Measurements from ENCODE around the gene DOCK2.

DOCK2 gene

DNA sequence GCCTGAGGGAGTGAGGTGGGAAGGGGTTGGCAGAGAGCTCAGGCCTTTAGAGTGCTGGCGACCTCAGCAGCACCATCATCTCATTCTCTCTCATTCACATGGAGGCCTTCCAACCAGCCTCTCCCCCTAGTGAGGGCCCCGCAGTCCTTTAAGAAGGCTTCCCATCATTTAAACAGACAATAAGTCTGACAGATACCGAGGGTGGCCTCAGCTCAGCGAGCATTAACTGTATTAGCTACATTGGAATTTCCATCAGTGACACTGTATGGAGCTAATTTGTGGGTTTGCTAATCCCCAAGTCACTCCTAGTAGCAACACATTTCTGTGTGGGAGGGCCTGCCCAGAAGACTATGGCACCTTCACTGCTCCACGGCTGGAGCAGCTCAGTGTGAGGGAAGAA is 267.4 kb downstream of the DOCK2 start:
- Histone ChIP-seq H3K9me3 (ENCODE audit: insufficient read depth, low read depth, low read length) (no peaks in the 10 kb centered on the region), H3K4me3 (ENCODE audit: low read length, poor library complexity, severe bottlenecking) (no peak overlapping the region), H3K79me2 (ENCODE audit: insufficient read depth, low read length) (no peaks in the 10 kb centered on the region), H3K4me1 (ENCODE audit: insufficient read depth, low read length, poor library complexity, severe bottlenecking) (peaks cover 12% of the 10 kb centered on the region), H3F3A (ENCODE audit: low read depth) (no peaks in the 10 kb centered on the region), H3K9ac (ENCODE audit: low read depth, low read length, poor library complexity, severe bottlenecking) (no peak overlapping the region), H3K4me2 (ENCODE audit: low read depth, low read length, poor library complexity, severe bottlenecking) (no peak overlapping the region), H3K9me2 (replicated peaks; ENCODE audit: low read depth, low read length) (no peaks in the 10 kb centered on the region), H2AFZ (ENCODE audit: low read length) (no peak overlapping the region), H3K36me3 (ENCODE audit: insufficient read depth, low read length) (no peaks in the 10 kb centered on the region), H3K27me3 (ENCODE audit: insufficient read depth, low read length, poor library complexity, severe bottlenecking) (no peaks in the 10 kb centered on the region), H4K20me1 (ENCODE audit: insufficient read depth, low read length, poor library complexity, severe bottlenecking) (no peaks in the 10 kb centered on the region)
- no peak for TF ChIP-seq CTCF (conservative IDR thresholded peaks at IDR 0.05; ENCODE audit: low read length)
- no peak for TF ChIP-seq EZH2phosphoT487 (IDR thresholded peaks at IDR 0.05; ENCODE audit: borderline replicate concordance)

- Histone ChIP-seq H3K9me2 (replicated peaks; ENCODE audit: low read depth, low read length) (no peaks in the 10 kb centered on the region), H3K4me3 (ENCODE audit: low read length, poor library complexity, severe bottlenecking) (no peak overlapping the region), H3K27me3 (ENCODE audit: insufficient read depth, low read length, poor library complexity, severe bottlenecking) (no peaks in the 10 kb centered on the region), H3K4me2 (ENCODE audit: low read depth, low read length, poor library complexity, severe bottlenecking) (no peak overlapping the region), H2AFZ (ENCODE audit: low read length) (no peak overlapping the region), H3K4me1 (ENCODE audit: insufficient read depth, low read length, poor library complexity, severe bottlenecking) (peaks cover 12% of the 10 kb centered on the region), H3K9ac (ENCODE audit: low read depth, low read length, poor library complexity, severe bottlenecking) (no peak overlapping the region), H3F3A (ENCODE audit: low read depth) (no peaks in the 10 kb centered on the region), H4K20me1 (ENCODE audit: insufficient read depth, low read length, poor library complexity, severe bottlenecking) (no peaks in the 10 kb centered on the region), H3K79me2 (ENCODE audit: insufficient read depth, low read length) (no peaks in the 10 kb centered on the region), H3K36me3 (ENCODE audit: insufficient read depth, low read length) (no peaks in the 10 kb centered on the region), H3K9me3 (ENCODE audit: insufficient read depth, low read depth, low read length) (no peaks in the 10 kb centered on the region)
- TF ChIP-seq CTCF (conservative IDR thresholded peaks at IDR 0.05; ENCODE audit: low read length) (no peak), EZH2phosphoT487 (IDR thresholded peaks at IDR 0.05; ENCODE audit: borderline replicate concordance) (no peak)
Observed at GRCh38 chr5:169905017-169905416, 267.9 kb downstream of the DOCK2 start.

DNA sequence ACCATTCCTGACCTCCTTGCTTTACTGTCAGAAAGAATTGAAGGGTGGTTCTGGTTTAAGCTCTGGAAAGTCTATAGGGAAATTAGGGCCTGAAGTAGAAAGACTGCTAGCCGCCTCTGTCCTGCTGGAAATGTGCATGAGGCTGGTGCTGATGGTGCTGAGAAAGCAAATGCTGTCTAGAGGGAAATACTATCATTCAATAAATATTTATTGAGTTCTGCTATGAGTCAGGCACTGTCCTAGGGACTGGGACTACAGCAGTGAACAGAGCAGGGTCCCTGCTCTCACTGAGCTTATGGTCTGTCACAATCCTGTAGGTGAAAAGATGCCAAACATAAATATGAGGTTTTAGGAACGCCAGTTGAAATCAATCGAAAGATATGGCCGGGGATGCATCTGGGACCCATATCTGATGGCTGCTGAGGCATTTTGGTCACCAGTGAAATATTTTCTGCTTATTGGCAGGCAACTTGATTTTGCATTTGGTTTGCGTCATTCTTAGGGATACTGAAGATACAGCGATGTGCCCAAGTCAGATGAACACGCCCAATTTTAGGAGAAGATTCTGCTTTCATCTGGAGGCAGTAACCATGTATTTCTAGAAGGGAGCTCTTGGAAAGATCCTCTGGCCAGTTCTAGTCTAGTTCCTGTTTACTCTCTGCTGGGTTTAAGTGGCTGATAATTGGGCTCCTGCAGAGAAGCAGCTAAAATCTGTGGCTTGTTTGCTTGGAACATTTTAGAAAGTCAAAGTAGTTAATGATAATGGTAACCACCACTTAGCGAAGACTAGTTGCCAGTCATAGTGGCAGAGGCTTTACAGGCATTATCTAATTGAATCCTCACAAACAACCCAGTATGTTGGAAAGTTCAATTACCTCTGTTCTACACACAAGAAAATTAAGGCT is 269.9 kb downstream of the DOCK2 start:
- H3K27me3 ChIP-seq (ENCODE audit: insufficient read depth, low read length, poor library complexity, severe bottlenecking): no peaks in the 10 kb centered on the region
- H3F3A ChIP-seq (ENCODE audit: low read depth): no peaks in the 10 kb centered on the region
- no peaks in the 10 kb centered on the region for H3K9me2 ChIP-seq (replicated peaks; ENCODE audit: low read depth, low read length)
- H4K20me1 ChIP-seq (ENCODE audit: insufficient read depth, low read length, poor library complexity, severe bottlenecking): no peaks in the 10 kb centered on the region
- H3K79me2 ChIP-seq (ENCODE audit: insufficient read depth, low read length): no peaks in the 10 kb centered on the region
- H3K36me3 ChIP-seq (ENCODE audit: insufficient read depth, low read length): no peaks in the 10 kb centered on the region
- no peak overlapping the region for H3K4me3 ChIP-seq (ENCODE audit: low read length, poor library complexity, severe bottlenecking)
- no peak for TF ChIP-seq EZH2phosphoT487 (IDR thresholded peaks at IDR 0.05; ENCODE audit: borderline replicate concordance)
- no peak for TF ChIP-seq CTCF (conservative IDR thresholded peaks at IDR 0.05; ENCODE audit: low read length)
- H3K4me2 ChIP-seq (ENCODE audit: low read depth, low read length, poor library complexity, severe bottlenecking): no peak overlapping the region
- H3K9me3 ChIP-seq (ENCODE audit: insufficient read depth, low read depth, low read length): no peaks in the 10 kb centered on the region
- H2AFZ ChIP-seq (ENCODE audit: low read length): no peak overlapping the region
- H3K9ac ChIP-seq (ENCODE audit: low read depth, low read length, poor library complexity, severe bottlenecking): no peak overlapping the region
- peaks cover 3% of the 10 kb centered on the region for H3K4me1 ChIP-seq (ENCODE audit: insufficient read depth, low read length, poor library complexity, severe bottlenecking)

Data from Loucy (cell line).